Measurements from ENCODE around the gene ATP8A1.

The ATP8A1 gene

DNA sequence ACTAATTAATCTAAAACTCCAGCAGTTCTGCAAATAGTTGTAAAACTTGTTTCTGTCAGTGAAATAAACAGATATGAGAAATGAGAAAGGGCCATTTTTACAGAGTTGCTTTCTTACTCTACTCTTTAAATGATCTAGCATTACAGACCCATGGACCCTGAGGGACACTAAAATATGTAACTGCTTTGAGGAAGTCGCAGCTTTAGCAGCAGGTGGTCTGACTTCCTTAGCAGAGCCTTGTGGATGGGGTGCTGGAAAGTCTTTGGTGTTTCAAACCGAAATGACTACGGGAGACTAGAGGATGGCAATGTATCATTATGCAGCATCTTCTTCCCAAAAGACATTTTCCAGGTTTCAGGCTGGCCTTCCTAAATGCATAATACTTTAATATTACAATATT lies 240.9 kb downstream of the ATP8A1 start:
- H3K27me3 ChIP-seq (ENCODE audit: insufficient read depth, low read length, poor library complexity): no peaks in the 10 kb centered on the region
- no peaks in the 10 kb centered on the region for H3K9me3 ChIP-seq (ENCODE audit: insufficient read depth, low read length, severe bottlenecking)
- H3K4me1 ChIP-seq (ENCODE audit: insufficient read depth, low read length): no peaks in the 10 kb centered on the region
- DNase-seq: no peak
- no peak overlapping the region for H3K4me3 ChIP-seq (ENCODE audit: low read depth in 1 of 2, low read length in 2 of 2)
- H3K4me2 ChIP-seq (ENCODE audit: insufficient read depth, low read length): no peak overlapping the region
- no peak for ATAC-seq (ENCODE audit: insufficient read depth, low read depth)
- no peaks in the 10 kb centered on the region for H4K20me1 ChIP-seq (ENCODE audit: insufficient read depth, low read length)
- no peak overlapping the region for H3K27ac ChIP-seq (ENCODE audit: low read length)
- no peak overlapping the region for H3K9ac ChIP-seq (ENCODE audit: low read depth, low read length)
- H3K36me3 ChIP-seq (ENCODE audit: insufficient read depth, low read length): no peaks in the 10 kb centered on the region
- no peak overlapping the region for H2AFZ ChIP-seq (ENCODE audit: low read depth, low read length)
- H3K79me2 ChIP-seq (ENCODE audit: insufficient read depth, low read length): no peaks in the 10 kb centered on the region
- TF ChIP-seq, protein P1, sequence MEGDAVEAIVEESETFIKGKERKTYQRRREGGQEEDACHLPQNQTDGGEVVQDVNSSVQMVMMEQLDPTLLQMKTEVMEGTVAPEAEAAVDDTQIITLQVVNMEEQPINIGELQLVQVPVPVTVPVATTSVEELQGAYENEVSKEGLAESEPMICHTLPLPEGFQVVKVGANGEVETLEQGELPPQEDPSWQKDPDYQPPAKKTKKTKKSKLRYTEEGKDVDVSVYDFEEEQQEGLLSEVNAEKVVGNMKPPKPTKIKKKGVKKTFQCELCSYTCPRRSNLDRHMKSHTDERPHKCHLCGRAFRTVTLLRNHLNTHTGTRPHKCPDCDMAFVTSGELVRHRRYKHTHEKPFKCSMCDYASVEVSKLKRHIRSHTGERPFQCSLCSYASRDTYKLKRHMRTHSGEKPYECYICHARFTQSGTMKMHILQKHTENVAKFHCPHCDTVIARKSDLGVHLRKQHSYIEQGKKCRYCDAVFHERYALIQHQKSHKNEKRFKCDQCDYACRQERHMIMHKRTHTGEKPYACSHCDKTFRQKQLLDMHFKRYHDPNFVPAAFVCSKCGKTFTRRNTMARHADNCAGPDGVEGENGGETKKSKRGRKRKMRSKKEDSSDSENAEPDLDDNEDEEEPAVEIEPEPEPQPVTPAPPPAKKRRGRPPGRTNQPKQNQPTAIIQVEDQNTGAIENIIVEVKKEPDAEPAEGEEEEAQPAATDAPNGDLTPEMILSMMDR (IDR thresholded peaks at IDR 0.05; ENCODE audit: borderline replicate concordance, extremely low read depth, low read length, poor library complexity, severe bottlenecking): no peak
- no peak for TF ChIP-seq EZH2 (IDR thresholded peaks at IDR 0.05; ENCODE audit: borderline replicate concordance, low read depth, low read length, severe bottlenecking)

DNA sequence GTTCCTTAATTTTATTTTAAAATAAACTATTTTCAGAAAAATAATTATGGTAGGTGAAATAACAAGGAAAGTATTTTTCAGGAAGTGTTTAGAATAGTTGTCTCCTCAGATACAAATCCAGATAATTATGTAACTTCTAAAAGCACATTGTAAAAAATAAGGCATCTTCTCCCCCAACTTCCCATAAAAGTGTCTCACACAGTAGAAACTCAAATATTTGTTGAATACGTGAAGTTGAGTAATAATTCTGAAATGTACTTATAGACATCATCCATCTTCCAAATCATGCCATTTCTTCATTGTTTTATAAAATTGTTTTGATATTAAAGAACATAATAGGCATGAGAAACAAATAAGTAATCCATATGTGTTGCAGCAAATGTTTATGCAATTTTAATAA lies 241.6 kb downstream of the ATP8A1 start:
- no peaks in the 10 kb centered on the region for H3K9me3 ChIP-seq (ENCODE audit: insufficient read depth, low read length, severe bottlenecking)
- DNase-seq (no peak), ATAC-seq (ENCODE audit: insufficient read depth, low read depth) (no peak)
- H3K4me3 ChIP-seq (ENCODE audit: low read depth in 1 of 2, low read length in 2 of 2): no peak overlapping the region
- TF ChIP-seq, protein P1 (IDR thresholded peaks at IDR 0.05; ENCODE audit: borderline replicate concordance, extremely low read depth, low read length, poor library complexity, severe bottlenecking): no peak
- TF ChIP-seq EZH2 (IDR thresholded peaks at IDR 0.05; ENCODE audit: borderline replicate concordance, low read depth, low read length, severe bottlenecking): no peak
- no peak overlapping the region for H3K4me2 ChIP-seq (ENCODE audit: insufficient read depth, low read length)
- no peaks in the 10 kb centered on the region for H4K20me1 ChIP-seq (ENCODE audit: insufficient read depth, low read length)
- no peaks in the 10 kb centered on the region for H3K4me1 ChIP-seq (ENCODE audit: insufficient read depth, low read length)
- H3K9ac ChIP-seq (ENCODE audit: low read depth, low read length): no peak overlapping the region
- no peaks in the 10 kb centered on the region for H3K79me2 ChIP-seq (ENCODE audit: insufficient read depth, low read length)
- no peaks in the 10 kb centered on the region for H3K36me3 ChIP-seq (ENCODE audit: insufficient read depth, low read length)
- H2AFZ ChIP-seq (ENCODE audit: low read depth, low read length): no peak overlapping the region
- H3K27me3 ChIP-seq (ENCODE audit: insufficient read depth, low read length, poor library complexity): no peaks in the 10 kb centered on the region
- no peak overlapping the region for H3K27ac ChIP-seq (ENCODE audit: low read length)

DNA sequence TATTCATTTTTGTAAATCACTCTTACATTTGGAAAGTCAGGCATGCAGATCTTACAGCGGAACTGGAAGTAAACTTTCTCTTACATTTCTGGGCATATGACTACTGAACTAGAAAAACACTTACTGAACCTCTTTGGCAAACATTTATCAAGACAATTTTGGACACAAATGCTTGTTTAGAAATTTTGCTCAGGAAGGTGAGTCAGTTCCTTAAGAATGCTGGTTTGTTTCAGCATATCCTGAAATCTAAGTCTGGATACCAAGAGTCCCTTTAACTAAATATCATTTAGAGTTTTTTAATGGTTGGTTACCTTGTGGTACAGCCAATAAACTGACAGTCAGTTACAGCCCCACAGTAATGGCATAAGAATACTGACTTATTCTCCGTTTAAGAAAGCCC lies 244.7 kb downstream of the ATP8A1 start:
- TF ChIP-seq, protein P1 (IDR thresholded peaks at IDR 0.05; ENCODE audit: borderline replicate concordance, extremely low read depth, low read length, poor library complexity, severe bottlenecking): no peak
- no peaks in the 10 kb centered on the region for H3K27me3 ChIP-seq (ENCODE audit: insufficient read depth, low read length, poor library complexity)
- H3K4me3 ChIP-seq (ENCODE audit: low read depth in 1 of 2, low read length in 2 of 2): no peak overlapping the region
- H2AFZ ChIP-seq (ENCODE audit: low read depth, low read length): no peak overlapping the region
- no peaks in the 10 kb centered on the region for H3K79me2 ChIP-seq (ENCODE audit: insufficient read depth, low read length)
- H3K4me1 ChIP-seq (ENCODE audit: insufficient read depth, low read length): no peaks in the 10 kb centered on the region
- no peak overlapping the region for H3K9ac ChIP-seq (ENCODE audit: low read depth, low read length)
- no peak for ATAC-seq (ENCODE audit: insufficient read depth, low read depth)
- no peaks in the 10 kb centered on the region for H4K20me1 ChIP-seq (ENCODE audit: insufficient read depth, low read length)
- H3K9me3 ChIP-seq (ENCODE audit: insufficient read depth, low read length, severe bottlenecking): no peaks in the 10 kb centered on the region
- no peaks in the 10 kb centered on the region for H3K36me3 ChIP-seq (ENCODE audit: insufficient read depth, low read length)
- no peak overlapping the region for H3K27ac ChIP-seq (ENCODE audit: low read length)
- no peak for DNase-seq
- H3K4me2 ChIP-seq (ENCODE audit: insufficient read depth, low read length): no peak overlapping the region

DNA sequence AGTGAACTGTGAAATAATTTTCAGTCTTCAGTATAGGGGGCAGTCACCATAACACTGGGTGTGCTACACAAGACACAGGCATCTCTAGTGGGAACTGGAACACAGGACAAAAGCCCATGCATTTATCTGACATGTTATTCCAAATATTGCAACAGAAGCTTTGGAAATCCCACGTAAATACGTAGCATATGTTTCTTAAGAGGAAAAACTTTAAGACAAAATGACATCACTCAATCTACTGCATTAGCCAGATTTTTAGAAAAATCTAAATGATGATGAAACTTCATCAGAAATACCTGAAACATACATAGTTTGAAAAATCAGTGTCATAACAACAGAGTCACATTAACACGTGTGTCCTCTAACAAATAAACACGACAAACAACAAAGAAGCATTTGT lies 245.1 kb downstream of the ATP8A1 start:
- no peak overlapping the region for H3K27ac ChIP-seq (ENCODE audit: low read length)
- no peak overlapping the region for H3K9ac ChIP-seq (ENCODE audit: low read depth, low read length)
- H2AFZ ChIP-seq (ENCODE audit: low read depth, low read length): no peak overlapping the region
- no peaks in the 10 kb centered on the region for H3K27me3 ChIP-seq (ENCODE audit: insufficient read depth, low read length, poor library complexity)
- no peaks in the 10 kb centered on the region for H4K20me1 ChIP-seq (ENCODE audit: insufficient read depth, low read length)
- no peak for TF ChIP-seq EZH2 (IDR thresholded peaks at IDR 0.05; ENCODE audit: borderline replicate concordance, low read depth, low read length, severe bottlenecking)
- TF ChIP-seq, protein P1 (IDR thresholded peaks at IDR 0.05; ENCODE audit: borderline replicate concordance, extremely low read depth, low read length, poor library complexity, severe bottlenecking): no peak
- no peak overlapping the region for H3K4me3 ChIP-seq (ENCODE audit: low read depth in 1 of 2, low read length in 2 of 2)
- H3K79me2 ChIP-seq (ENCODE audit: insufficient read depth, low read length): no peaks in the 10 kb centered on the region
- no peaks in the 10 kb centered on the region for H3K36me3 ChIP-seq (ENCODE audit: insufficient read depth, low read length)
- H3K9me3 ChIP-seq (ENCODE audit: insufficient read depth, low read length, severe bottlenecking): no peaks in the 10 kb centered on the region
- H3K4me2 ChIP-seq (ENCODE audit: insufficient read depth, low read length): no peak overlapping the region
- ATAC-seq (ENCODE audit: insufficient read depth, low read depth) (no peak), DNase-seq (no peak)
- H3K4me1 ChIP-seq (ENCODE audit: insufficient read depth, low read length): no peaks in the 10 kb centered on the region
